MM.1S (cell line): ENCODE results near the gene NTRK3.

Source experiments
- DNase-seq: peaks from one replicate; pipeline ENCODE4 v3.0.0-alpha.2; 2015
- H2AFZ ChIP-seq: fragments of 300-600 bp; sonication (generic); 2 replicates; pipeline ENCODE4 v1.6.0; 2016; ENCODE audit warnings: antibody characterized with exemption, low read length
- H3F3A ChIP-seq: fragments of 300-600 bp; sonication (generic); 2 replicates; pipeline ENCODE4 v1.6.1; 2016; ENCODE audit warnings: mild to moderate bottlenecking, antibody characterized with exemption, low read length, moderate library complexity, mixed read lengths; ENCODE audit not compliant: insufficient read depth
- H3K27ac ChIP-seq: fragments of 300-600 bp; sonication (generic); 2 replicates; pipeline ENCODE4 v1.5.1; 2016; ENCODE audit warnings: mild to moderate bottlenecking, low read length
- H3K27me3 ChIP-seq: fragments of 300-600 bp; sonication (generic); replicated peaks from 2 replicates; pipeline ENCODE4 v1.6.0; 2016; ENCODE audit warnings: low read length; ENCODE audit not compliant: insufficient read depth
- H3K36me3 ChIP-seq: fragments of 300-600 bp; sonication (generic); replicated peaks from 2 replicates; pipeline ENCODE4 v1.6.1; 2016; ENCODE audit warnings: mild to moderate bottlenecking, low read length, mixed read lengths; ENCODE audit not compliant: insufficient read depth
- H3K4me1 ChIP-seq: fragments of 300-600 bp; sonication (generic); 2 replicates; pipeline ENCODE4 v1.6.1; 2016; ENCODE audit warnings: low read length, mixed read lengths
- H3K4me2 ChIP-seq: fragments of 300-600 bp; sonication (generic); 2 replicates; pipeline ENCODE4 v1.6.0; 2016; ENCODE audit warnings: low read depth, low read length
- H3K4me3 ChIP-seq: fragments of 300-600 bp; sonication (generic); 2 replicates; pipeline ENCODE4 v1.5.1; 2016; ENCODE audit warnings: low read length, mixed read lengths
- H3K79me2 ChIP-seq: fragments of 300-600 bp; sonication (generic); 2 replicates; pipeline ENCODE4 v1.6.1; 2016; ENCODE audit warnings: mixed run types, low read length, mixed read lengths
- H3K9ac ChIP-seq: fragments of 300-600 bp; sonication (generic); 2 replicates; pipeline ENCODE4 v1.6.1; 2016; ENCODE audit warnings: low read length, mixed read lengths
- H3K9me2 ChIP-seq: fragments of 300-600 bp; sonication (generic); replicated peaks from 2 replicates; pipeline ENCODE4 v1.6.1; 2016; ENCODE audit warnings: mild to moderate bottlenecking, low read length, mixed read lengths; ENCODE audit not compliant: insufficient read depth
- H3K9me3 ChIP-seq: fragments of 300-600 bp; sonication (generic); replicated peaks from 2 replicates; pipeline ENCODE4 v1.6.1; 2016; ENCODE audit warnings: mild to moderate bottlenecking, low read length, mixed read lengths; ENCODE audit not compliant: insufficient read depth
- H4K20me1 ChIP-seq: fragments of 300-600 bp; sonication (generic); 2 replicates; pipeline ENCODE4 v1.6.1; 2016; ENCODE audit warnings: mild to moderate bottlenecking, low read length, moderate library complexity, mixed read lengths; ENCODE audit not compliant: insufficient read depth
- EZH2 ChIP-seq: fragments of 300-600 bp; sonication (generic); optimal IDR thresholded peaks from 2 replicates; pipeline ENCODE3; 2017; ENCODE audit warnings: low read depth, mild to moderate bottlenecking, antibody characterized with exemption, low read length, mixed read lengths
- EZH2phosphoT487 ChIP-seq: fragments of 300-600 bp; sonication (generic); IDR thresholded peaks from 2 replicates; pipeline ENCODE4 v1.6.1; 2018; ENCODE audit warnings: antibody characterized with exemption, low read length
- TF ChIP-seq, protein P1 (sequence below): fragments of 300-600 bp; sonication (generic); IDR thresholded peaks from 2 replicates; pipeline ENCODE4 v1.5.1; 2016; ENCODE audit warnings: antibody characterized with exemption, low read length, mixed read lengths

The NTRK3 gene

GRCh38 chr15:87860743-87861142 is 395.8 kb downstream of the NTRK3 start:
- Histone ChIP-seq H3F3A (no peaks in the 10 kb centered on the region), H3K4me1 (no peaks in the 10 kb centered on the region), H2AFZ (no peak overlapping the region), H3K9me3 (no peaks in the 10 kb centered on the region), H3K4me3 (no peak overlapping the region), H3K27ac (no peak overlapping the region), H3K4me2 (no peak overlapping the region), H3K9me2 (no peaks in the 10 kb centered on the region), H3K36me3 (no peaks in the 10 kb centered on the region), H3K27me3 (no peaks in the 10 kb centered on the region), H4K20me1 (no peaks in the 10 kb centered on the region), H3K79me2 (no peaks in the 10 kb centered on the region), H3K9ac (no peak overlapping the region)
- DNase-seq, result no peak
- no peak for TF ChIP-seq EZH2
- TF ChIP-seq, protein P1, sequence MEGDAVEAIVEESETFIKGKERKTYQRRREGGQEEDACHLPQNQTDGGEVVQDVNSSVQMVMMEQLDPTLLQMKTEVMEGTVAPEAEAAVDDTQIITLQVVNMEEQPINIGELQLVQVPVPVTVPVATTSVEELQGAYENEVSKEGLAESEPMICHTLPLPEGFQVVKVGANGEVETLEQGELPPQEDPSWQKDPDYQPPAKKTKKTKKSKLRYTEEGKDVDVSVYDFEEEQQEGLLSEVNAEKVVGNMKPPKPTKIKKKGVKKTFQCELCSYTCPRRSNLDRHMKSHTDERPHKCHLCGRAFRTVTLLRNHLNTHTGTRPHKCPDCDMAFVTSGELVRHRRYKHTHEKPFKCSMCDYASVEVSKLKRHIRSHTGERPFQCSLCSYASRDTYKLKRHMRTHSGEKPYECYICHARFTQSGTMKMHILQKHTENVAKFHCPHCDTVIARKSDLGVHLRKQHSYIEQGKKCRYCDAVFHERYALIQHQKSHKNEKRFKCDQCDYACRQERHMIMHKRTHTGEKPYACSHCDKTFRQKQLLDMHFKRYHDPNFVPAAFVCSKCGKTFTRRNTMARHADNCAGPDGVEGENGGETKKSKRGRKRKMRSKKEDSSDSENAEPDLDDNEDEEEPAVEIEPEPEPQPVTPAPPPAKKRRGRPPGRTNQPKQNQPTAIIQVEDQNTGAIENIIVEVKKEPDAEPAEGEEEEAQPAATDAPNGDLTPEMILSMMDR, result no peak
- TF ChIP-seq EZH2phosphoT487, result no peak

DNA sequence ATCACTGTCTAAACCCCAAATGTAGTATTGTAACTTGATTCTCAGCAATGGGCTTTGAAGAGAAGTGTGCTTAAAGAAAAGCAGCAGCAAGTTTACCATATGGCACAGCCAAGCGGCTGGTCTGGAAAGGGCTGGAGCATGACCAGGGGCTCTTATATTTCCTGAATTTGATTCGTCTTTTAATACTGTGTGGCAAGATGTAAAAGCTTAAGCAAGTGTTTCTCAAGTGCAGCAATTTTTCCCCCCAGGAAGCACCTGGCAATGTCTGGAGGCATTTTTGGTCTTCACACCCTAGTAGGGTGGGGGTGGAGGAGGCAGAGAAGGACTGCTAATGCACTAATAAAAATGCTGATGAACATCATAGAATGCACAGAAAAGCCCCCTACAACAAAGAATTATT is 397.9 kb downstream of the NTRK3 start:
- H3K4me3 ChIP-seq, result no peak overlapping the region
- TF ChIP-seq, protein P1, result no peak
- TF ChIP-seq EZH2phosphoT487 (no peak), EZH2 (no peak)
- H3K27me3 ChIP-seq, result no peaks in the 10 kb centered on the region

GRCh38 chr15:87851497-87851896 is 405.0 kb downstream of the NTRK3 start:
- no peak overlapping the region for H3K27ac ChIP-seq
- no peaks in the 10 kb centered on the region for H3K9me2 ChIP-seq
- H3F3A ChIP-seq, result no peaks in the 10 kb centered on the region
- H2AFZ ChIP-seq, result no peak overlapping the region
- H3K9ac ChIP-seq, result no peak overlapping the region
- no peaks in the 10 kb centered on the region for H3K36me3 ChIP-seq
- H3K4me2 ChIP-seq, result no peak overlapping the region
- no peak overlapping the region for H3K4me3 ChIP-seq
- no peaks in the 10 kb centered on the region for H3K9me3 ChIP-seq
- no peaks in the 10 kb centered on the region for H3K79me2 ChIP-seq
- no peaks in the 10 kb centered on the region for H4K20me1 ChIP-seq
- TF ChIP-seq EZH2 (no peak), EZH2phosphoT487 (no peak)
- TF ChIP-seq, protein P1, result no peak
- no peaks in the 10 kb centered on the region for H3K27me3 ChIP-seq
- H3K4me1 ChIP-seq, result no peaks in the 10 kb centered on the region
- no peak for DNase-seq

More for the DNA sequence above, 397.9 kb downstream of the NTRK3 start:
- Histone ChIP-seq H3F3A (no peaks in the 10 kb centered on the region), H3K9me2 (no peaks in the 10 kb centered on the region), H3K79me2 (no peaks in the 10 kb centered on the region), H4K20me1 (no peaks in the 10 kb centered on the region), H3K9me3 (no peaks in the 10 kb centered on the region), H3K36me3 (no peaks in the 10 kb centered on the region), H2AFZ (no peak overlapping the region), H3K4me1 (no peaks in the 10 kb centered on the region), H3K27ac (no peak overlapping the region), H3K9ac (no peak overlapping the region), H3K4me2 (no peak overlapping the region)
- peak; percentile 20 for DNase-seq
